ENCODE data around the gene CNOT6L. TPM values are rescaled to one million over a fixed set of nuclear protein-coding genes. Genes with fewer than 3 reads are reported as not detected.
"Not testable (repeated sequence)": the region's sequence is repeated elsewhere in the genome, so short reads cannot be mapped to it uniquely, and the experiment has no call there.

CNOT6L gene
- total RNA-seq, 2 experiments from 2014 or later: 103 to 107 TPM

GRCh38 chr4:77758804-77759203 lies 60.4 kb downstream of the CNOT6L start:
- H3K4me3 Mint-ChIP-seq: no peak overlapping the region
- no peak for ATAC-seq
- no peak for DNase-seq
- CTCF ChIA-PET: no interaction called here
- H3K9me3 Mint-ChIP-seq (ENCODE audit: low read depth): peaks cover 21% of the 10 kb centered on the region
- no peak overlapping the region for H3K27ac Mint-ChIP-seq
- H3K4me1 Mint-ChIP-seq: peaks cover 16% of the 10 kb centered on the region
- no peaks in the 10 kb centered on the region for H3K27me3 Mint-ChIP-seq
- H3K36me3 Mint-ChIP-seq: peaks cover 79% of the 10 kb centered on the region

GRCh38 chr4:77751764-77752163 lies 67.4 kb downstream of the CNOT6L start:
- DNase-seq: no peak
- no peak overlapping the region for H3K4me3 Mint-ChIP-seq
- peaks cover 3% of the 10 kb centered on the region for H3K9me3 Mint-ChIP-seq (ENCODE audit: low read depth)
- no peaks in the 10 kb centered on the region for H3K4me1 Mint-ChIP-seq
- peaks cover 63% of the 10 kb centered on the region for H3K36me3 Mint-ChIP-seq
- no peak for ATAC-seq
- H3K27ac Mint-ChIP-seq: no peak overlapping the region
- H3K27me3 Mint-ChIP-seq: no peaks in the 10 kb centered on the region
- CTCF ChIA-PET: no interaction called here

GRCh38 chr4:77745792-77746191 lies 73.4 kb downstream of the CNOT6L start:
- Mint-ChIP-seq H3K27ac (no peak overlapping the region), H3K27me3 (no peaks in the 10 kb centered on the region), H3K36me3 (peaks cover 44% of the 10 kb centered on the region), H3K4me3 (no peak overlapping the region), H3K4me1 (peaks cover 3% of the 10 kb centered on the region), H3K9me3 (ENCODE audit: low read depth) (no peaks in the 10 kb centered on the region)
- CTCF ChIA-PET: no interaction called here
- DNase-seq (no peak), ATAC-seq (no peak)

GRCh38 chr4:77742054-77742453 lies 77.1 kb downstream of the CNOT6L start:
- H3K27me3 Mint-ChIP-seq: no peaks in the 10 kb centered on the region
- no peak overlapping the region for H3K4me3 Mint-ChIP-seq
- H3K4me1 Mint-ChIP-seq: peaks cover 13% of the 10 kb centered on the region
- no peaks in the 10 kb centered on the region for H3K9me3 Mint-ChIP-seq (ENCODE audit: low read depth)
- ATAC-seq (no peak), DNase-seq (no peak)
- H3K27ac Mint-ChIP-seq: no peak overlapping the region
- CTCF ChIA-PET: interaction anchor here (1.9 kb wide), 1 partner anchor 10 kb away, joined by 5 read pairs; no protein-coding TSS in a partner anchor
- H3K36me3 Mint-ChIP-seq: peaks cover 53% of the 10 kb centered on the region

GRCh38 chr4:77740480-77740879 lies 78.7 kb downstream of the CNOT6L start:
- H3K27me3 Mint-ChIP-seq: no peaks in the 10 kb centered on the region
- no peaks in the 10 kb centered on the region for H3K9me3 Mint-ChIP-seq (ENCODE audit: low read depth)
- no peak overlapping the region for H3K4me3 Mint-ChIP-seq
- no peak overlapping the region for H3K27ac Mint-ChIP-seq
- DNase-seq (no peak), ATAC-seq (no peak)
- CTCF ChIA-PET: no interaction called here
- peaks cover 51% of the 10 kb centered on the region for H3K36me3 Mint-ChIP-seq
- H3K4me1 Mint-ChIP-seq: peaks cover 24% of the 10 kb centered on the region

- ATAC-seq: peak; percentile 98
- H3K27me3 Mint-ChIP-seq: no peaks in the 10 kb centered on the region
- H3K4me3 Mint-ChIP-seq: peak overlapping the region; percentile 74
- DNase-seq: peak; percentile 78
- CTCF ChIA-PET: interaction anchor here (0.7 to 1.2 kb wide), 5 partner anchors 10 to 127 kb away, joined by 3 to 4 read pairs (median 3); partner anchors contain the start of gene MRPL1
- H3K36me3 Mint-ChIP-seq: peaks cover 57% of the 10 kb centered on the region
- peaks cover 62% of the 10 kb centered on the region for H3K4me1 Mint-ChIP-seq
- H3K27ac Mint-ChIP-seq: peak overlapping the region; percentile 89
- H3K9me3 Mint-ChIP-seq (ENCODE audit: low read depth): no peaks in the 10 kb centered on the region
Measured at GRCh38 chr4:77734928-77735327, 84.2 kb downstream of the CNOT6L start.

GRCh38 chr4:77731656-77732055 lies 87.5 kb downstream of the CNOT6L start:
- H3K36me3 Mint-ChIP-seq: peaks cover 47% of the 10 kb centered on the region
- H3K9me3 Mint-ChIP-seq (ENCODE audit: low read depth): no peaks in the 10 kb centered on the region
- H3K4me3 Mint-ChIP-seq: no peak overlapping the region
- H3K27me3 Mint-ChIP-seq: no peaks in the 10 kb centered on the region
- peaks cover 58% of the 10 kb centered on the region for H3K4me1 Mint-ChIP-seq
- ATAC-seq: no peak
- no peak overlapping the region for H3K27ac Mint-ChIP-seq
- CTCF ChIA-PET: interaction anchor here (1.1 to 1.8 kb wide), 3 partner anchors 8 to 131 kb away, joined by 3 to 5 read pairs (median 3); partner anchors contain the start of gene MRPL1
- no peak for DNase-seq

GRCh38 chr4:77728420-77728819 lies 90.7 kb downstream of the CNOT6L start:
- no peaks in the 10 kb centered on the region for H3K9me3 Mint-ChIP-seq (ENCODE audit: low read depth)
- peaks cover 56% of the 10 kb centered on the region for H3K36me3 Mint-ChIP-seq
- no peak overlapping the region for H3K27ac Mint-ChIP-seq
- DNase-seq (no peak), ATAC-seq (no peak)
- H3K4me3 Mint-ChIP-seq: no peak overlapping the region
- H3K27me3 Mint-ChIP-seq: no peaks in the 10 kb centered on the region
- peaks cover 32% of the 10 kb centered on the region for H3K4me1 Mint-ChIP-seq
- CTCF ChIA-PET: interaction anchor here (0.9 to 1.2 kb wide), 4 partner anchors 12 to 109 kb away, joined by 3 to 4 read pairs (median 4); no protein-coding TSS in a partner anchor

- H3K36me3 Mint-ChIP-seq: peaks cover 51% of the 10 kb centered on the region
- H3K27ac Mint-ChIP-seq: no peak overlapping the region
- no peak for DNase-seq
- no peak overlapping the region for H3K4me3 Mint-ChIP-seq
- no peaks in the 10 kb centered on the region for H3K9me3 Mint-ChIP-seq (ENCODE audit: low read depth)
- CTCF ChIA-PET: no interaction called here
- no peak for ATAC-seq
- H3K4me1 Mint-ChIP-seq: peaks cover 15% of the 10 kb centered on the region
- no peaks in the 10 kb centered on the region for H3K27me3 Mint-ChIP-seq
Measured at GRCh38 chr4:77721073-77721472, 98.1 kb downstream of the CNOT6L start.

GRCh38 chr4:77718500-77718899 lies 100.7 kb downstream of the CNOT6L start:
- Mint-ChIP-seq H3K36me3 (peaks cover 43% of the 10 kb centered on the region), H3K4me1 (peaks cover 31% of the 10 kb centered on the region)
- DNase-seq; H3K27me3 Mint-ChIP-seq; H3K27ac Mint-ChIP-seq; H3K4me3 Mint-ChIP-seq; H3K9me3 Mint-ChIP-seq (ENCODE audit: low read depth); ATAC-seq; CTCF ChIA-PET: not testable (repeated sequence)

- ATAC-seq: peak; percentile 49
- Mint-ChIP-seq H3K27me3 (no peaks in the 10 kb centered on the region), H3K9me3 (ENCODE audit: low read depth) (no peaks in the 10 kb centered on the region), H3K27ac (peak overlapping the region; percentile 65), H3K4me3 (no peak overlapping the region), H3K4me1 (peaks cover 31% of the 10 kb centered on the region), H3K36me3 (peaks cover 48% of the 10 kb centered on the region)
- DNase-seq: no peak
- CTCF ChIA-PET: interaction anchor here (1.3 kb wide), 1 partner anchor 13 kb away, joined by 4 read pairs; no protein-coding TSS in a partner anchor
Measured at GRCh38 chr4:77715414-77716290, 103.5 kb downstream of the CNOT6L start.

- Mint-ChIP-seq H3K9me3 (ENCODE audit: low read depth) (no peaks in the 10 kb centered on the region), H3K36me3 (peaks cover 46% of the 10 kb centered on the region), H3K4me1 (peaks cover 31% of the 10 kb centered on the region), H3K4me3 (no peak overlapping the region), H3K27me3 (no peaks in the 10 kb centered on the region), H3K27ac (no peak overlapping the region)
- CTCF ChIA-PET: no interaction called here
- no peak for ATAC-seq
- DNase-seq: no peak
Measured at GRCh38 chr4:77714514-77714913, 104.7 kb downstream of the CNOT6L start.

- peaks cover 40% of the 10 kb centered on the region for H3K36me3 Mint-ChIP-seq
- H3K9me3 Mint-ChIP-seq (ENCODE audit: low read depth): no peaks in the 10 kb centered on the region
- DNase-seq (no peak), ATAC-seq (no peak)
- CTCF ChIA-PET: no interaction called here
- H3K27me3 Mint-ChIP-seq: no peaks in the 10 kb centered on the region
- no peak overlapping the region for H3K27ac Mint-ChIP-seq
- H3K4me3 Mint-ChIP-seq: no peak overlapping the region
- H3K4me1 Mint-ChIP-seq: peaks cover 30% of the 10 kb centered on the region
Measured at GRCh38 chr4:77713884-77714283, 105.3 kb downstream of the CNOT6L start.

GRCh38 chr4:77712675-77713074 lies 106.5 kb downstream of the CNOT6L start:
- no peaks in the 10 kb centered on the region for H3K27me3 Mint-ChIP-seq
- peaks cover 37% of the 10 kb centered on the region for H3K36me3 Mint-ChIP-seq
- no peak overlapping the region for H3K27ac Mint-ChIP-seq
- DNase-seq (no peak), ATAC-seq (no peak)
- peaks cover 29% of the 10 kb centered on the region for H3K4me1 Mint-ChIP-seq
- H3K4me3 Mint-ChIP-seq: no peak overlapping the region
- CTCF ChIA-PET: interaction anchor here (1.0 kb wide), 1 partner anchor 10 kb away, joined by 3 read pairs; no protein-coding TSS in a partner anchor
- H3K9me3 Mint-ChIP-seq (ENCODE audit: low read depth): no peaks in the 10 kb centered on the region

All from activated CD8-positive, alpha-beta memory T cell treated with anti-CD3 and anti-CD28 coated beads, Interleukin-2, amount 10 ng/mL, durations not matched to agents 7 days and 5 days (primary cell).